ENCODE measurements around the gene TVP23C. TPM values are rescaled to one million over a fixed set of nuclear protein-coding genes. Genes with fewer than 3 reads are reported as not detected.

The TVP23C gene
- total RNA-seq, 1 experiment from 2014 or later, result 45.5 TPM

DNA sequence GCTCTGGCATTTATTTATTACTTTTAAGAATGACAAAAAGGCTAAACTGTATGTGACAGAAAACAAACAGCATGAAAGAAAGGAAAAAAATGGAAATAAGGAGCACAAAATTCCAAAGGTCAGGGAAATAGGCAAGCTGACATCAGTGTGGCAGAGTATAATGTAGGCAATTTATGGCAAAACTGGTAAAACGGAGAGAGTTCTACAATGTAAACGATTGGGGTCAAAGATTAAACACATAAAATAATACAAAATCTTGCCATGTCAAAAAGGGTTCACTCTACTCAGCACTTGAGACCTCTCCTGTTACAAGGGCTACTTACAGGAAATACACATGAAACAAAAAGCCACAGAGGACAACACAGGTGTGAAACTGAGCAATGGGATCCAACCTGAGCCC, 48.8 kb downstream of the TVP23C start:
- Histone ChIP-seq H3K9me3 (ENCODE audit: insufficient read depth, low read depth) (no peaks in the 10 kb centered on the region), H3K27me3 (ENCODE audit: insufficient read depth, low read depth) (no peaks in the 10 kb centered on the region), H3K27ac (no peak overlapping the region), H3K36me3 (ENCODE audit: low read depth) (no peaks in the 10 kb centered on the region), H4K20me1 (ENCODE audit: insufficient read depth) (no peaks in the 10 kb centered on the region), H3K4me3 (no peak overlapping the region), H3F3A (ENCODE audit: insufficient read depth, low read depth) (no peaks in the 10 kb centered on the region), H3K9me2 (ENCODE audit: insufficient read depth) (no peaks in the 10 kb centered on the region), H3K4me1 (replicated peaks; ENCODE audit: insufficient read depth) (no peaks in the 10 kb centered on the region), H3K4me2 (no peak overlapping the region), H3K79me2 (ENCODE audit: low read depth) (no peaks in the 10 kb centered on the region), H2AFZ (no peak overlapping the region)
- no peak for TF ChIP-seq EZH2 (IDR thresholded peaks at IDR 0.05; ENCODE audit: low read depth)
- TF ChIP-seq, protein P1, sequence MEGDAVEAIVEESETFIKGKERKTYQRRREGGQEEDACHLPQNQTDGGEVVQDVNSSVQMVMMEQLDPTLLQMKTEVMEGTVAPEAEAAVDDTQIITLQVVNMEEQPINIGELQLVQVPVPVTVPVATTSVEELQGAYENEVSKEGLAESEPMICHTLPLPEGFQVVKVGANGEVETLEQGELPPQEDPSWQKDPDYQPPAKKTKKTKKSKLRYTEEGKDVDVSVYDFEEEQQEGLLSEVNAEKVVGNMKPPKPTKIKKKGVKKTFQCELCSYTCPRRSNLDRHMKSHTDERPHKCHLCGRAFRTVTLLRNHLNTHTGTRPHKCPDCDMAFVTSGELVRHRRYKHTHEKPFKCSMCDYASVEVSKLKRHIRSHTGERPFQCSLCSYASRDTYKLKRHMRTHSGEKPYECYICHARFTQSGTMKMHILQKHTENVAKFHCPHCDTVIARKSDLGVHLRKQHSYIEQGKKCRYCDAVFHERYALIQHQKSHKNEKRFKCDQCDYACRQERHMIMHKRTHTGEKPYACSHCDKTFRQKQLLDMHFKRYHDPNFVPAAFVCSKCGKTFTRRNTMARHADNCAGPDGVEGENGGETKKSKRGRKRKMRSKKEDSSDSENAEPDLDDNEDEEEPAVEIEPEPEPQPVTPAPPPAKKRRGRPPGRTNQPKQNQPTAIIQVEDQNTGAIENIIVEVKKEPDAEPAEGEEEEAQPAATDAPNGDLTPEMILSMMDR (conservative IDR thresholded peaks at IDR 0.05), result no peak
- DNase-seq, result no peak
- no TSS peak for BruUV-seq (replicated peaks)
- ChIA-PET CTCF (no interaction called here), POLR2A (ENCODE audit: unreplicated experiment) (no interaction called here)
- intact Hi-C loops (cut with micrococcal nuclease; ENCODE audit: unreplicated experiment), result no loop called here

DNA sequence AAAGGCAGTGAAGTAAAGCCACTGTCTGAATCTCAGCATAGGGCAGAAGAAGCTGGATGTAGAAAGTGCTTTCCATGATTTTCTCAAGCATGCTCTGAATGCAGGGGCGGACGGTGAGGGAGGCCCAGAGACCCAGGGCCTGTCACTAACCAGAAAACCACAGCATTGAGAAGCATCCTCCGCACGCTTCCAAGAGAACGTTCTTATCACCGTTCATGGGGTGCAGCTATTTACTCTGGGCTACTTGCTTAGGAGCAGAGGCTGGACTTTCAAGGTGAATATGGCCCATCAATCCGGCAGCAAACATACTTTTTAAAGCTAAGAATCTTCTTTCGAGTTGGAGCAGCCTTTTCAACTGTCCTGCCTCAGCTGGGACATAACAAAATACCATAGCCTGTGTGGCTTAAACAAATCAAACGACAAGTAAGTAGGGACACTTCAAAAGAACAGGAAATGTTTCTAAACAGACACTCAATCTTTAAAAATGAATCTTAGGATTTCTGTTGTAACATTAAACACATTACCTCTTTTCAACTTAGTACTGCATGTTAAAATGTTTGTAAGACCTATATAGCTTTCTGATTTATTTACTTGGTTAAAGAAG, 49.3 kb downstream of the TVP23C start:
- H3K4me1 ChIP-seq (replicated peaks; ENCODE audit: insufficient read depth), result no peaks in the 10 kb centered on the region
- TF ChIP-seq, protein P1 (conservative IDR thresholded peaks at IDR 0.05), result no peak
- TF ChIP-seq EZH2 (IDR thresholded peaks at IDR 0.05; ENCODE audit: low read depth), result no peak
- H3K4me2 ChIP-seq, result no peak overlapping the region
- DNase-seq, result no peak
- BruUV-seq (replicated peaks), result no TSS peak
- ChIA-PET POLR2A (ENCODE audit: unreplicated experiment) (no interaction called here), CTCF (no interaction called here)
- H3F3A ChIP-seq (ENCODE audit: insufficient read depth, low read depth), result no peaks in the 10 kb centered on the region
- no peaks in the 10 kb centered on the region for H3K9me3 ChIP-seq (ENCODE audit: insufficient read depth, low read depth)
- no peaks in the 10 kb centered on the region for H3K79me2 ChIP-seq (ENCODE audit: low read depth)
- H4K20me1 ChIP-seq (ENCODE audit: insufficient read depth), result no peaks in the 10 kb centered on the region
- no peaks in the 10 kb centered on the region for H3K9me2 ChIP-seq (ENCODE audit: insufficient read depth)
- no peaks in the 10 kb centered on the region for H3K27me3 ChIP-seq (ENCODE audit: insufficient read depth, low read depth)
- intact Hi-C loops (cut with micrococcal nuclease; ENCODE audit: unreplicated experiment), result no loop called here
- H2AFZ ChIP-seq, result no peak overlapping the region
- no peak overlapping the region for H3K27ac ChIP-seq
- no peak overlapping the region for H3K4me3 ChIP-seq
- H3K36me3 ChIP-seq (ENCODE audit: low read depth), result no peaks in the 10 kb centered on the region

DNA sequence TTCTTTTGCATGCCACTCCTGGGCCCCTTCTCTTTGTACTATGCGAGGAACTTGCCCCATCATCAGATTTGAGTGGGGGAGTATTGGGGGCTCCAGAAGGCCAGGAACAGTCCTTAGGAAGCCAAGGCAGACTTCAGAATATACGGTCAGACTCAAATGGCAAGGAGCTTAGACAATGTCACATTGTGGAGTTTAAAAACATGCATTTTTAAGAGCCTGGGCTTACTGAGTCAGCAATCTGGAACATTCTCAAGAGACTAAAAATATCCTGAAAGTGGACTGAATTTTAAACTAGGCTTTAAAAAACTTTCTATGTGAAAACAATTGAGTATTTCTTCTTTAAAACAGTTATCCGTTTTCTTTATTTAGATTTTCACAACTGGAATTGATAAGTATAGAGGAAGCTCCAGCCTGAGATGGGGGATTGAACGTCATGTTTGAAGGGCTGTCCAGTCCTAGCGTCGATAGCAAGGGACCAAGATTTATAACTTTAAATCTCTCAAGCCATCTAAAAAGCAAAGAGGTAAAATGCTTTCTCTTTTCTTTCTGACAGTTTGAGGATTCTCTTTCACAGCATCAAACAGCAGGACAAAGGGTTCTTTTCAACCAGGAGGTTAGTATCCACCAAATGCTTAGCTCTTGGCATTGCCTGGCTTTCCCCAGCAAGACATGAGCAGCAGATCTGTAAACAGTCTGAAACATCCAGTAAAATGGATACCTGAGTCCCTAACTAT, 50.1 kb downstream of the TVP23C start:
- CTCF ChIA-PET, result no interaction called here
- TF ChIP-seq EZH2 (IDR thresholded peaks at IDR 0.05; ENCODE audit: low read depth), result no peak
- TF ChIP-seq, protein P1 (conservative IDR thresholded peaks at IDR 0.05), result no peak
- no peak for DNase-seq
- Histone ChIP-seq H3K4me2 (no peak overlapping the region), H3K27ac (no peak overlapping the region), H3K27me3 (ENCODE audit: insufficient read depth, low read depth) (no peaks in the 10 kb centered on the region), H2AFZ (no peak overlapping the region), H3F3A (ENCODE audit: insufficient read depth, low read depth) (no peaks in the 10 kb centered on the region), H3K4me1 (replicated peaks; ENCODE audit: insufficient read depth) (no peaks in the 10 kb centered on the region), H3K4me3 (no peak overlapping the region), H3K9me3 (ENCODE audit: insufficient read depth, low read depth) (no peaks in the 10 kb centered on the region), H3K36me3 (ENCODE audit: low read depth) (no peaks in the 10 kb centered on the region), H3K79me2 (ENCODE audit: low read depth) (no peaks in the 10 kb centered on the region), H4K20me1 (ENCODE audit: insufficient read depth) (no peaks in the 10 kb centered on the region), H3K9me2 (ENCODE audit: insufficient read depth) (no peaks in the 10 kb centered on the region)
- intact Hi-C loops (cut with micrococcal nuclease; ENCODE audit: unreplicated experiment), result no loop called here
- BruUV-seq (replicated peaks), result no TSS peak
- POLR2A ChIA-PET (ENCODE audit: unreplicated experiment), result no interaction called here

Data from PC-9 (cell line).